Measurements from ENCODE around the gene CFAP57. TPM values are rescaled to one million over a fixed set of nuclear protein-coding genes. Genes with fewer than 3 reads are reported as not detected.

Gene CFAP57
- total and polyA plus RNA-seq, 2 of the 13 experiments (the other 11 are each of a cell fraction or from before 2014, with no cell fraction given) = 0.01 TPM; not detected in 1

DNA sequence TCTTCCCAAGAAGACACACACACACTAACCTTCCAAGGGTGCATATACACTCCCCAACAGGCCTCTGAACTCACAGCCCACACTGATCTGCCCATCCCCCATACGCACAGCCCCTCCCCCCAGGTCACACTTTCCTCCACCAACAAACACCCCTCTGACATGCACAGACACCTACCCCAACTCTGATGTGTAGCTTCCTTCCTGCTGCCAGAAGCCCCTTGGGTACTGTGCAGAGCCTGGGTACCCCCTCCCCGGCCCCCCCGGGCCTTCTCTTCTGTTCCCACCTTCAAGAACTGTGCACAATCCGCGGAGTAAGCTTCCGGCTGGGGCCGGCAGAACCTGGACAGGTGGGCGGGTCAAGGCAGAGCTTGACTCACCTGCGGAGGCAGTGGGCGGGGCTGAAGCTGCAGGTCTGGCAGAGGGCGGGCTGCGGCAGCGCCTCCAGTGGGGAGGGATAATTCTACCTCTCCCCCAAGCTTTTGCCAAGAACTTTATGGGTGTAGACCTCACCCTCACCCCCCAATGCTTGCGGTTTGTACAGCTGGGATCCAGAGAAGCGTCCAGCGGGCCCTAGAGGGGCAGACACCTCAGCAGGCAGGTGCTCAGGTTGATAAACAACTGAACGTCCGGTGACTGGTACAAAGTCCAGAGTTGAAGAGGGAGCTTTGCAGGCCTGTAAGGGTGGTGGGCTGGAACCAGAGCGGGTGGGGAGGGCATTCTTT is 113.3 kb downstream of the CFAP57 start, which contains the start of gene C1orf210 (continued):
- TF ChIP-seq, protein P1, sequence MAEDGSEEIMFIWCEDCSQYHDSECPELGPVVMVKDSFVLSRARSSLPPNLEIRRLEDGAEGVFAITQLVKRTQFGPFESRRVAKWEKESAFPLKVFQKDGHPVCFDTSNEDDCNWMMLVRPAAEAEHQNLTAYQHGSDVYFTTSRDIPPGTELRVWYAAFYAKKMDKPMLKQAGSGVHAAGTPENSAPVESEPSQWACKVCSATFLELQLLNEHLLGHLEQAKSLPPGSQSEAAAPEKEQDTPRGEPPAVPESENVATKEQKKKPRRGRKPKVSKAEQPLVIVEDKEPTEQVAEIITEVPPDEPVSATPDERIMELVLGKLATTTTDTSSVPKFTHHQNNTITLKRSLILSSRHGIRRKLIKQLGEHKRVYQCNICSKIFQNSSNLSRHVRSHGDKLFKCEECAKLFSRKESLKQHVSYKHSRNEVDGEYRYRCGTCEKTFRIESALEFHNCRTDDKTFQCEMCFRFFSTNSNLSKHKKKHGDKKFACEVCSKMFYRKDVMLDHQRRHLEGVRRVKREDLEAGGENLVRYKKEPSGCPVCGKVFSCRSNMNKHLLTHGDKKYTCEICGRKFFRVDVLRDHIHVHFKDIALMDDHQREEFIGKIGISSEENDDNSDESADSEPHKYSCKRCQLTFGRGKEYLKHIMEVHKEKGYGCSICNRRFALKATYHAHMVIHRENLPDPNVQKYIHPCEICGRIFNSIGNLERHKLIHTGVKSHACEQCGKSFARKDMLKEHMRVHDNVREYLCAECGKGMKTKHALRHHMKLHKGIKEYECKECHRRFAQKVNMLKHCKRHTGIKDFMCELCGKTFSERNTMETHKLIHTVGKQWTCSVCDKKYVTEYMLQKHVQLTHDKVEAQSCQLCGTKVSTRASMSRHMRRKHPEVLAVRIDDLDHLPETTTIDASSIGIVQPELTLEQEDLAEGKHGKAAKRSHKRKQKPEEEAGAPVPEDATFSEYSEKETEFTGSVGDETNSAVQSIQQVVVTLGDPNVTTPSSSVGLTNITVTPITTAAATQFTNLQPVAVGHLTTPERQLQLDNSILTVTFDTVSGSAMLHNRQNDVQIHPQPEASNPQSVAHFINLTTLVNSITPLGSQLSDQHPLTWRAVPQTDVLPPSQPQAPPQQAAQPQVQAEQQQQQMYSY (CRISPR knock-in tag; IDR thresholded peaks at IDR 0.05) = no peak
- no peak for TF ChIP-seq NR2F6 (IDR thresholded peaks at IDR 0.05)
- peak; percentile 40; the same call in 1 of the 2 replicates for TF ChIP-seq NR2F6 (CRISPR knock-in tag; IDR thresholded peaks at IDR 0.05)
- TF ChIP-seq FOSL2 (CRISPR knock-in tag; IDR thresholded peaks at IDR 0.05) = peak; percentile 20; the same call in 1 of the 2 replicates
- 0 out of 2 replicates have a peak, but pooled peaks have one; percentile 37 for TF ChIP-seq ZFP36L1 (CRISPR knock-in tag; IDR thresholded peaks at IDR 0.05)
- TF ChIP-seq ZNF883 (CRISPR knock-in tag; IDR thresholded peaks at IDR 0.05; ENCODE audit: not compliant biosample characterization) = no peak
- no peak for TF ChIP-seq TBL1XR1 (IDR thresholded peaks at IDR 0.05; ENCODE audit: borderline replicate concordance, low read length, partially characterized antibody)
- TF ChIP-seq GATAD2A (CRISPR knock-in tag; IDR thresholded peaks at IDR 0.05) = peak; percentile 35
- no peak for TF ChIP-seq TCF7L2 (IDR thresholded peaks at IDR 0.05; ENCODE audit: low read depth, low read length)
- peak; percentile 88; the same call in 1 of the 2 replicates for TF ChIP-seq ZNF850 (CRISPR knock-in tag; conservative IDR thresholded peaks at IDR 0.05)
- TF ChIP-seq ZFP82 (CRISPR knock-in tag; IDR thresholded peaks at IDR 0.05; ENCODE audit: borderline replicate concordance) = no peak
- TF ChIP-seq STAT5B (CRISPR knock-in tag; IDR thresholded peaks at IDR 0.05) = no peak
- 0 out of 2 replicates have a peak, but pooled peaks have one; percentile 36 for TF ChIP-seq ZNF674 (CRISPR knock-in tag; IDR thresholded peaks at IDR 0.05; ENCODE audit: low read depth)
- TF ChIP-seq ZFP62 (CRISPR knock-in tag; IDR thresholded peaks at IDR 0.05) = no peak
- no peak for TF ChIP-seq HOXA5 (CRISPR knock-in tag; IDR thresholded peaks at IDR 0.05)
- TF ChIP-seq NFE2L1 (CRISPR knock-in tag; IDR thresholded peaks at IDR 0.05; ENCODE audit: borderline replicate concordance) = no peak
- TF ChIP-seq, protein P2, sequence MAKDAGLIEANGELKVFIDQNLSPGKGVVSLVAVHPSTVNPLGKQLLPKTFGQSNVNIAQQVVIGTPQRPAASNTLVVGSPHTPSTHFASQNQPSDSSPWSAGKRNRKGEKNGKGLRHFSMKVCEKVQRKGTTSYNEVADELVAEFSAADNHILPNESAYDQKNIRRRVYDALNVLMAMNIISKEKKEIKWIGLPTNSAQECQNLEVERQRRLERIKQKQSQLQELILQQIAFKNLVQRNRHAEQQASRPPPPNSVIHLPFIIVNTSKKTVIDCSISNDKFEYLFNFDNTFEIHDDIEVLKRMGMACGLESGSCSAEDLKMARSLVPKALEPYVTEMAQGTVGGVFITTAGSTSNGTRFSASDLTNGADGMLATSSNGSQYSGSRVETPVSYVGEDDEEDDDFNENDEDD (CRISPR knock-in tag; IDR thresholded peaks at IDR 0.05; ENCODE audit: borderline replicate concordance) = no peak
- TF ChIP-seq, protein P3, sequence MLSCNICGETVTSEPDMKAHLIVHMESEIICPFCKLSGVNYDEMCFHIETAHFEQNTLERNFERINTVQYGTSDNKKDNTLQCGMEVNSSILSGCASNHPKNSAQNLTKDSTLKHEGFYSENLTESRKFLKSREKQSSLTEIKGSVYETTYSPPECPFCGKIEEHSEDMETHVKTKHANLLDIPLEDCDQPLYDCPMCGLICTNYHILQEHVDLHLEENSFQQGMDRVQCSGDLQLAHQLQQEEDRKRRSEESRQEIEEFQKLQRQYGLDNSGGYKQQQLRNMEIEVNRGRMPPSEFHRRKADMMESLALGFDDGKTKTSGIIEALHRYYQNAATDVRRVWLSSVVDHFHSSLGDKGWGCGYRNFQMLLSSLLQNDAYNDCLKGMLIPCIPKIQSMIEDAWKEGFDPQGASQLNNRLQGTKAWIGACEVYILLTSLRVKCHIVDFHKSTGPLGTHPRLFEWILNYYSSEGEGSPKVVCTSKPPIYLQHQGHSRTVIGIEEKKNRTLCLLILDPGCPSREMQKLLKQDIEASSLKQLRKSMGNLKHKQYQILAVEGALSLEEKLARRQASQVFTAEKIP (CRISPR knock-in tag; IDR thresholded peaks at IDR 0.05; ENCODE audit: borderline replicate concordance) = no peak
- TF ChIP-seq FOXM1 (CRISPR knock-in tag; IDR thresholded peaks at IDR 0.05) = no peak
- no peak for TF ChIP-seq TOE1 (CRISPR knock-in tag; IDR thresholded peaks at IDR 0.05)
- TF ChIP-seq ZFP1 (CRISPR knock-in tag; IDR thresholded peaks at IDR 0.05) = 0 out of 2 replicates have a peak, but pooled peaks have one; percentile 53
